ENCODE measurements around the gene OLFML3. TPM values are rescaled to one million over a fixed set of nuclear protein-coding genes. Genes with fewer than 3 reads are reported as not detected.
"Not testable (repeated sequence)": the region's sequence is repeated elsewhere in the genome, so short reads cannot be mapped to it uniquely, and the experiment has no call there.

OLFML3 gene
- polyA plus RNA-seq, 1 donor from 2014 or later = not detected

- H3K9me3 Mint-ChIP-seq = no peaks in the 10 kb centered on the region
- H3K4me3 Mint-ChIP-seq = no peak overlapping the region
- H3K36me3 Mint-ChIP-seq = peaks cover 6% of the 10 kb centered on the region
- H3K27ac Mint-ChIP-seq = peak overlapping the region in 1 of 3 donors; percentile 54
- peaks cover 33 to 41% (median 40%) of the 10 kb centered on the region in 3 donors for H3K4me1 Mint-ChIP-seq
- H3K27me3 Mint-ChIP-seq = no peaks in the 10 kb centered on the region
These were observed 36.1 kb upstream of the OLFML3 start for GRCh38 chr1:113943028-113943811.

GRCh38 chr1:113945329-113945728 lies 33.9 kb upstream of the OLFML3 start:
- no peak overlapping the region for H3K4me3 Mint-ChIP-seq
- no peaks in the 10 kb centered on the region for H3K27me3 Mint-ChIP-seq
- H3K27ac Mint-ChIP-seq = peak overlapping the region in 1 of 3 donors; percentile 71
- H3K4me1 Mint-ChIP-seq = peaks cover 26 to 33% (median 33%) of the 10 kb centered on the region in 3 donors
- peaks cover 6% of the 10 kb centered on the region for H3K36me3 Mint-ChIP-seq
- no peaks in the 10 kb centered on the region for H3K9me3 Mint-ChIP-seq

GRCh38 chr1:113946112-113946511 lies 33.2 kb upstream of the OLFML3 start:
- H3K27me3 Mint-ChIP-seq = no peaks in the 10 kb centered on the region
- peaks cover 26 to 30% (median 27%) of the 10 kb centered on the region in 3 donors for H3K4me1 Mint-ChIP-seq

GRCh38 chr1:113946678-113947387 lies 32.4 kb upstream of the OLFML3 start:
- H3K36me3 Mint-ChIP-seq = peaks cover 8% of the 10 kb centered on the region
- peak overlapping the region in 2 of 3 donors; percentile 50 to 80 for H3K27ac Mint-ChIP-seq
- no peaks in the 10 kb centered on the region for H3K27me3 Mint-ChIP-seq
- H3K4me1 Mint-ChIP-seq = peaks cover 26 to 30% (median 27%) of the 10 kb centered on the region in 3 donors
- H3K4me3 Mint-ChIP-seq = peak overlapping the region in 1 of 4 donors; percentile 43
- no peaks in the 10 kb centered on the region for H3K9me3 Mint-ChIP-seq

More at GRCh38 chr1:113946112-113946511, 33.2 kb upstream of the OLFML3 start:
- Mint-ChIP-seq H3K9me3 (no peaks in the 10 kb centered on the region), H3K4me3 (peak overlapping the region in 2 of 4 donors; percentile 15 to 87), H3K36me3 (peaks cover 8% of the 10 kb centered on the region), H3K27ac (peak overlapping the region; percentile 2 to 82 (median 17))

- no peaks in the 10 kb centered on the region for H3K9me3 Mint-ChIP-seq
- H3K27me3 Mint-ChIP-seq = no peaks in the 10 kb centered on the region
- peak overlapping the region in 1 of 4 donors; percentile 43 for H3K4me3 Mint-ChIP-seq
- peaks cover 6% of the 10 kb centered on the region for H3K36me3 Mint-ChIP-seq
- peaks cover 23 to 30% (median 25%) of the 10 kb centered on the region in 3 donors for H3K4me1 Mint-ChIP-seq
- H3K27ac Mint-ChIP-seq = peak overlapping the region in 2 of 3 donors; percentile 67 to 80
These were observed 31.7 kb upstream of the OLFML3 start for GRCh38 chr1:113947388-113948107.

- H3K9me3 Mint-ChIP-seq, H3K27me3 Mint-ChIP-seq, H3K4me3 Mint-ChIP-seq, H3K36me3 Mint-ChIP-seq: not testable (repeated sequence)
- Mint-ChIP-seq H3K27ac (peak overlapping the region in 2 of 3 donors; percentile 5 to 67), H3K4me1 (peaks cover 25 to 30% (median 25%) of the 10 kb centered on the region in 3 donors)
These were observed 31.1 kb upstream of the OLFML3 start for GRCh38 chr1:113948151-113948550.

GRCh38 chr1:113949007-113949406 lies 30.3 kb upstream of the OLFML3 start:
- Mint-ChIP-seq H3K4me3 (no peak overlapping the region), H3K36me3 (peaks cover 2% of the 10 kb centered on the region), H3K27ac (peak overlapping the region in 1 of 3 donors; percentile 47), H3K9me3 (no peaks in the 10 kb centered on the region), H3K27me3 (no peaks in the 10 kb centered on the region), H3K4me1 (peaks cover 23 to 30% (median 25%) of the 10 kb centered on the region in 3 donors)

GRCh38 chr1:113950908-113951307 lies 28.4 kb upstream of the OLFML3 start:
- H3K4me3 Mint-ChIP-seq = no peak overlapping the region
- H3K27ac Mint-ChIP-seq = no peak overlapping the region
- H3K27me3 Mint-ChIP-seq = no peaks in the 10 kb centered on the region
- H3K9me3 Mint-ChIP-seq = no peaks in the 10 kb centered on the region
- peaks cover 20 to 27% (median 26%) of the 10 kb centered on the region in 3 donors for H3K4me1 Mint-ChIP-seq
- H3K36me3 Mint-ChIP-seq = peaks cover 2% of the 10 kb centered on the region

- Mint-ChIP-seq H3K36me3 (peaks cover 2% of the 10 kb centered on the region), H3K27me3 (no peaks in the 10 kb centered on the region), H3K27ac (peak overlapping the region in 1 of 3 donors; percentile 16), H3K4me3 (no peak overlapping the region), H3K9me3 (no peaks in the 10 kb centered on the region), H3K4me1 (peaks cover 12 to 19% (median 18%) of the 10 kb centered on the region in 3 donors)
These were observed 27.6 kb upstream of the OLFML3 start for GRCh38 chr1:113951719-113952118.

- H3K9me3 Mint-ChIP-seq = no peaks in the 10 kb centered on the region
- H3K27ac Mint-ChIP-seq = no peak overlapping the region
- H3K27me3 Mint-ChIP-seq = no peaks in the 10 kb centered on the region
- no peak overlapping the region for H3K4me3 Mint-ChIP-seq
- H3K4me1 Mint-ChIP-seq = peaks cover 0 to 5% (median 1%) of the 10 kb centered on the region in 3 donors
- peaks cover 1% of the 10 kb centered on the region for H3K36me3 Mint-ChIP-seq
These were observed 21.3 kb upstream of the OLFML3 start for GRCh38 chr1:113957984-113958383.

- Mint-ChIP-seq H3K27ac (no peak overlapping the region), H3K9me3 (no peaks in the 10 kb centered on the region), H3K27me3 (no peaks in the 10 kb centered on the region), H3K4me3 (no peak overlapping the region), H3K36me3 (peaks cover 1% of the 10 kb centered on the region), H3K4me1 (peaks cover 0 to 5% (median 1%) of the 10 kb centered on the region in 3 donors)
These were observed 20.6 kb upstream of the OLFML3 start for GRCh38 chr1:113958691-113959090.

- no peak overlapping the region for H3K4me3 Mint-ChIP-seq
- H3K4me1 Mint-ChIP-seq = peaks cover 0 to 3% (median 0%) of the 10 kb centered on the region in 3 donors
- no peaks in the 10 kb centered on the region for H3K27me3 Mint-ChIP-seq
- H3K36me3 Mint-ChIP-seq = peaks cover 11% of the 10 kb centered on the region
- no peaks in the 10 kb centered on the region for H3K9me3 Mint-ChIP-seq
- no peak overlapping the region for H3K27ac Mint-ChIP-seq
These were observed 15.9 kb upstream of the OLFML3 start for GRCh38 chr1:113963281-113963906.

GRCh38 chr1:113965703-113966412 lies 13.4 kb upstream of the OLFML3 start:
- Mint-ChIP-seq H3K4me1 (no peaks in the 10 kb centered on the region), H3K36me3 (peaks cover 12% of the 10 kb centered on the region), H3K4me3 (no peak overlapping the region), H3K9me3 (no peaks in the 10 kb centered on the region), H3K27me3 (no peaks in the 10 kb centered on the region), H3K27ac (no peak overlapping the region)

GRCh38 chr1:113972954-113973353 lies 6.3 kb upstream of the OLFML3 start:
- Mint-ChIP-seq H3K36me3 (peaks cover 5% of the 10 kb centered on the region), H3K27ac (no peak overlapping the region), H3K27me3 (no peaks in the 10 kb centered on the region), H3K4me3 (peak overlapping the region in 1 of 4 donors; percentile 29), H3K9me3 (no peaks in the 10 kb centered on the region), H3K4me1 (peaks cover 0 to 2% (median 0%) of the 10 kb centered on the region in 3 donors)

All from IgD-negative memory B cell (primary cell).